Spleen (tissue), 11 donors: ENCODE results near the gene SRCAP. TPM values are rescaled to one million over a fixed set of nuclear protein-coding genes. Genes with fewer than 3 reads are reported as not detected.

Experiments
- DNase-seq: peaks from one replicate; pipeline ENCODE4 v3.0.0-alpha.2; 2020
- H3K27ac ChIP-seq, 8 donors: fragments of 200-600 bp; sonication (generic) in 7 of 8; 1 replicate in 4 of 8; 2 replicates in 4 of 8; pipeline versions ENCODE4 v1.5.0 to v1.8.0; 2016 to 2021; ENCODE audit warnings: inconsistent platforms in 4 of 8, mild to moderate bottlenecking in 4 of 8, moderate library complexity in 1 of 8
- H3K27me3 ChIP-seq, 7 donors: fragments of 200-600 bp; sonication (generic) in 6 of 7; replicated peaks in 1 of 7; 1 replicate in 4 of 7; 2 replicates in 3 of 7; pipeline versions ENCODE4 v1.5.0 to v1.8.0; 2016 to 2021; ENCODE audit warnings: inconsistent platforms in 3 of 7, mild to moderate bottlenecking in 1 of 7
- H3K36me3 ChIP-seq, 6 donors: fragments of 200-600 bp; sonication (generic) in 5 of 6; 1 replicate in 4 of 6; 2 replicates in 2 of 6; pipeline versions ENCODE4 v1.5.0 to v1.8.0; 2016 to 2021; ENCODE audit warnings: inconsistent platforms in 2 of 6
- H3K4me1 ChIP-seq, 6 donors: fragments of 200-600 bp; sonication (generic) in 5 of 6; 1 replicate in 3 of 6; 2 replicates in 3 of 6; pipeline versions ENCODE4 v1.5.0 to v1.8.0; 2016 to 2021; ENCODE audit warnings: inconsistent platforms in 3 of 6
- H3K4me3 ChIP-seq, 8 donors: fragments of 200-600 bp; sonication (generic) in 7 of 8; 1 replicate in 4 of 8; 2 replicates in 4 of 8; pipeline versions ENCODE4 v1.5.0 to v1.8.0; 2016 to 2021; ENCODE audit warnings: inconsistent platforms in 4 of 8, mild to moderate bottlenecking in 4 of 8, moderate library complexity in 2 of 8
- H3K9me3 ChIP-seq, 8 donors: fragments of 200-600 bp; sonication (generic) in 7 of 8; 1 replicate in 4 of 8; 2 replicates in 4 of 8; pipeline versions ENCODE4 v1.5.0 to v1.8.0; 2016 to 2021; ENCODE audit warnings: inconsistent platforms in 4 of 8
- POLR2A ChIP-seq, 3 donors: fragments of 450-650 bp; IDR thresholded peaks; one replicate each; pipeline ENCODE4 v1.5.1; 2017; ENCODE audit warnings: antibody characterized with exemption in 3 of 3, mild to moderate bottlenecking in 1 of 3
- POLR2AphosphoS5 ChIP-seq, 3 donors: sonication (generic); formaldehyde crosslinking; IDR thresholded peaks; one replicate each; pipeline ENCODE4 v1.5.1; 2017; ENCODE audit warnings: antibody characterized with exemption in 3 of 3
- WGBS, 5 donors: extraction: QIAGEN DNeasy Blood & Tissue Kit in 3 of 5; methylation state at CpG; one replicate each; pipeline versions ENCODE4 v1.1.5 to v1.1.7; 2013 to 2018; 5-methylcytosine and 5-hydroxymethylcytosine counted together
- intact Hi-C: fragments of 100-400 bp; cut with DNase I; formaldehyde crosslinking; loops from one replicate; pipeline ENCODE4 v1.15.0; 2023; ENCODE audit warnings: low total_unique reads
- polyA plus RNA-seq, 3 donors: library from polyadenylated mRNA; stranded (reverse); fragments of 200-250 nt; gene quantifications; one replicate each; pipeline ENCODE4 v1.2.1, GENCODE V29; 2013
- total RNA-seq, 7 donors: library from RNA; depleted of rRNA in 3 of 7; stranded (reverse); fragments of >200 nt in 3 of 7; fragmentation: NEBNext Ultra II Directional in 4 of 7; extraction: Animal tissue kit (Norgen Biotek cat#: 25700) in 4 of 7; gene quantifications; one replicate each; pipeline versions ENCODE4 v1.1.0 to v1.2.1, GENCODE V29; 2016 to 2021
- TF ChIP-seq, protein P1 (sequence below), 11 experiments: fragments of 200-600 bp in 7 of 11; fragments of 450-650 bp in 4 of 11; sonication (generic) in 4 of 11; IDR thresholded peaks in 8 of 11; conservative IDR thresholded peaks in 3 of 11; 1 replicate in 7 of 11; 2 replicates in 4 of 11; pipeline versions ENCODE4 v1.4.0 to v1.8.0; 2016 to 2021; ENCODE audit warnings: antibody characterized with exemption in 11 of 11, inconsistent platforms in 4 of 11, mild to moderate bottlenecking in 1 of 11
- donor health status: healthy with polysubstance abuse.
- donor health status: DM: no; HTN: no; CAD: no; lungs with moderate emphysema.
- donor health status: DM: no; HTN: no; CAD: no.
- donor health status: Bipolar disorder and iron deficiency.
- donor health status: healthy.
- donor health status: DM: no; HTN: no; CAD: no.
- donor health status: DM: yes; HTN: yes; CAD: no.

SRCAP gene
- total and polyA plus RNA-seq, 10 donors: 1.2 to 85.7 (median 68.3) TPM

DNA sequence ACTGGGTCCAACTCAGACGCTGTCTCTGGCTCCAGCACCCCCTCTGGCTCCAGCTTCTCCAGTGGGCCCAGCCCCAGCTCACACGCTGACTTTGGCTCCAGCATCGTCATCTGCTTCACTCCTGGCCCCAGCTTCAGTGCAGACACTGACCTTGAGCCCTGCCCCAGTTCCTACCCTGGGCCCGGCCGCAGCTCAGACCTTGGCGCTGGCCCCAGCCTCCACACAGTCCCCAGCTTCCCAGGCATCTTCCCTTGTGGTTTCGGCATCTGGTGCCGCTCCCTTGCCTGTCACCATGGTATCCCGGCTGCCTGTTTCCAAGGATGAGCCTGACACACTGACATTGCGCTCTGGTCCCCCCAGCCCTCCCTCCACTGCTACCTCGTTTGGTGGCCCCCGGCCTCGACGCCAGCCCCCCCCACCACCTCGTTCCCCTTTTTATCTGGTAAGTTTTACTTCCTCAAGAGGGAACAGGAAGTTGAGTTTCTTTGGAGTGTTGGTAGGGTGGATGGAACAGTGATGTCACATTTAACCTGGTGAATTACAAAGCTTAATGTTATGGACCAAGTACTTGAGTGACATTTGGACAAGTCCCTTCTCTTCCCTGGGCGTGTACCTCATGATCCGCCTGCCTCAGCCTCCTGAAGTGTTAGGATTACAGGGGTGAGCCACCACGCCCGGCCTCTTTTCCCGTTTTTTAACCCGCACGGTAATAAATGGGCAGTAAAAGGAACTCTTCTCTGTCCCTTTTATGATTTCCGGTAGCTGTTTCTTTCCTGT, 25.9 kb downstream of the SRCAP start:
- WGBS, 5 donors: 53 to 66% (median 57%) methylated on average over 23 of the region's 23 CpGs
- Histone ChIP-seq H3K4me1 (peaks cover 3 to 51% (median 25%) of the 10 kb centered on the region in 6 donors), H3K36me3 (peaks cover 13 to 100% (median 82%) of the 10 kb centered on the region in 6 donors), H3K27me3 (no peaks in the 10 kb centered on the region), H3K9me3 (no peaks in the 10 kb centered on the region), H3K4me3 (peak overlapping the region in 1 of 8 donors; percentile 17), H3K27ac (peak overlapping the region in 7 of 8 donors; percentile 35 to 75 (median 48))
- peak; percentile 76 for DNase-seq
- TF ChIP-seq POLR2AphosphoS5 (IDR thresholded peaks at IDR 0.05): peak; percentile 13 to 77 (median 53)
- TF ChIP-seq, protein P1, sequence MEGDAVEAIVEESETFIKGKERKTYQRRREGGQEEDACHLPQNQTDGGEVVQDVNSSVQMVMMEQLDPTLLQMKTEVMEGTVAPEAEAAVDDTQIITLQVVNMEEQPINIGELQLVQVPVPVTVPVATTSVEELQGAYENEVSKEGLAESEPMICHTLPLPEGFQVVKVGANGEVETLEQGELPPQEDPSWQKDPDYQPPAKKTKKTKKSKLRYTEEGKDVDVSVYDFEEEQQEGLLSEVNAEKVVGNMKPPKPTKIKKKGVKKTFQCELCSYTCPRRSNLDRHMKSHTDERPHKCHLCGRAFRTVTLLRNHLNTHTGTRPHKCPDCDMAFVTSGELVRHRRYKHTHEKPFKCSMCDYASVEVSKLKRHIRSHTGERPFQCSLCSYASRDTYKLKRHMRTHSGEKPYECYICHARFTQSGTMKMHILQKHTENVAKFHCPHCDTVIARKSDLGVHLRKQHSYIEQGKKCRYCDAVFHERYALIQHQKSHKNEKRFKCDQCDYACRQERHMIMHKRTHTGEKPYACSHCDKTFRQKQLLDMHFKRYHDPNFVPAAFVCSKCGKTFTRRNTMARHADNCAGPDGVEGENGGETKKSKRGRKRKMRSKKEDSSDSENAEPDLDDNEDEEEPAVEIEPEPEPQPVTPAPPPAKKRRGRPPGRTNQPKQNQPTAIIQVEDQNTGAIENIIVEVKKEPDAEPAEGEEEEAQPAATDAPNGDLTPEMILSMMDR (IDR thresholded peaks at IDR 0.05 in 8 of 11, conservative IDR thresholded peaks at IDR 0.05 in 3 of 11): no peak
- no peak for TF ChIP-seq POLR2A (IDR thresholded peaks at IDR 0.05)
- intact Hi-C loops: loop anchor here (10.0 kb wide), 1 partner anchor 50 kb away; no protein-coding TSS in a partner anchor

DNA sequence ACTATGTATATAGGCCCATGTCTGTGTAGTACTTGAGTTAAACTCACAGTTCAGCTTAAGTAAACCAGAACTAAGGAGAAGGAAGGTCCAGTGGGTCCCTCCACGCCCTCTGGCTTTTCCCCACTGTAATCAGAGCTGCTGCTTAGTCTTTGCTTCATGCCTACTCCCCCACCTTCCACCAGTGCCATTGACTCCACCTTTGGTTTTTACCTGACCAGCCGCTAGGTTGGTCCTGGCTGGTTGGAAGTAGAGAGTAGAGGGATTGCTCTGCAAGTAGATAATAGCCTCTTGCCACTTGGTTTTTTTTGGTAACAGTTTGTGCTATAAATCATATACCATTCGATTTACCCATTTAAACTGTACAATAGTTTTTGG, 26.4 kb downstream of the SRCAP start:
- Histone ChIP-seq H3K27me3 (no peaks in the 10 kb centered on the region), H3K36me3 (peaks cover 13 to 100% (median 82%) of the 10 kb centered on the region in 6 donors), H3K27ac (peak overlapping the region in 7 of 8 donors; percentile 35 to 75 (median 48)), H3K9me3 (no peaks in the 10 kb centered on the region), H3K4me3 (no peak overlapping the region), H3K4me1 (peaks cover 3 to 51% (median 25%) of the 10 kb centered on the region in 6 donors)
- 82 to 95% (median 92%) methylated on average over 3 of the region's 3 CpGs for WGBS, 5 donors
- TF ChIP-seq, protein P1 (IDR thresholded peaks at IDR 0.05 in 8 of 11, conservative IDR thresholded peaks at IDR 0.05 in 3 of 11): no peak
- TF ChIP-seq POLR2A (IDR thresholded peaks at IDR 0.05) (no peak), POLR2AphosphoS5 (IDR thresholded peaks at IDR 0.05) (no peak)
- no peak for DNase-seq
- intact Hi-C loops: loop anchor here (10.0 kb wide), 1 partner anchor 49 kb away; no protein-coding TSS in a partner anchor

DNA sequence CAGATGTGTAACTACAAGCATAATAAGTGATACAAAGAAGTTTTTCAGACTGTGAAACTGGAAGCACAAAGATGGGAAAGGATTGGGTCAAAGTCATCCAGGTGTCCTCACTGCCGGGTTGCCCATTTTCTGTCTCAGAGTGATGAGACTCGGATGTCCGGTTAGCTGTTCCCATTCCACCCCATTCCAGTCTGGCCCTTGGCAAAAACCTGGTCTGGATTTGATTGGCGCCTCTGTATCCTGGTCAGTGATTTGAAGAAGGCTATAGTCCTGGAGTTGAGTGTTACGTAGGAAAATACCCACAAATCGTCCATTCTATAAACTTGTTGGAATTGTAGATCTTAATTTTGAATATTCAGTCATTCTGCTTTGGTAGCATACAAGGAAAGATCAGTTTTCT, 29.4 kb downstream of the SRCAP start:
- no peak for DNase-seq
- TF ChIP-seq, protein P1 (IDR thresholded peaks at IDR 0.05 in 8 of 11, conservative IDR thresholded peaks at IDR 0.05 in 3 of 11): no peak
- TF ChIP-seq POLR2AphosphoS5 (IDR thresholded peaks at IDR 0.05) (no peak), POLR2A (IDR thresholded peaks at IDR 0.05) (no peak)
- 87 to 97% (median 94%) methylated on average over 6 of the region's 6 CpGs for WGBS, 5 donors

More for the DNA sequence above, 29.4 kb downstream of the SRCAP start:
- Histone ChIP-seq H3K4me1 (peaks cover 3 to 36% (median 19%) of the 10 kb centered on the region in 6 donors), H3K9me3 (no peaks in the 10 kb centered on the region), H3K36me3 (peaks cover 12 to 100% (median 81%) of the 10 kb centered on the region in 6 donors), H3K27ac (peak overlapping the region in 2 of 8 donors; percentile 17 to 49), H3K4me3 (no peak overlapping the region), H3K27me3 (no peaks in the 10 kb centered on the region)
- intact Hi-C loops: loop anchor here (10.0 kb wide), 1 partner anchor 46 kb away; no protein-coding TSS in a partner anchor
